IPS-NIHi7 (cell line): ENCODE measurements around the gene AFAP1.

Experiments used
- DNase-seq: peaks from one replicate; pipeline ENCODE4 v3.0.0; 2012; ENCODE audit warnings: mixed read lengths; ENCODE audit errors: extremely low spot score

AFAP1 gene

GRCh38 chr4:7841894-7842293 lies 97.8 kb downstream of the AFAP1 start:
- DNase-seq = no peak

- DNase-seq = no peak
Observed at GRCh38 chr4:7841071-7841470, 98.6 kb downstream of the AFAP1 start.

- no peak for DNase-seq
Observed at GRCh38 chr4:7839856-7840255, 99.8 kb downstream of the AFAP1 start.

DNA sequence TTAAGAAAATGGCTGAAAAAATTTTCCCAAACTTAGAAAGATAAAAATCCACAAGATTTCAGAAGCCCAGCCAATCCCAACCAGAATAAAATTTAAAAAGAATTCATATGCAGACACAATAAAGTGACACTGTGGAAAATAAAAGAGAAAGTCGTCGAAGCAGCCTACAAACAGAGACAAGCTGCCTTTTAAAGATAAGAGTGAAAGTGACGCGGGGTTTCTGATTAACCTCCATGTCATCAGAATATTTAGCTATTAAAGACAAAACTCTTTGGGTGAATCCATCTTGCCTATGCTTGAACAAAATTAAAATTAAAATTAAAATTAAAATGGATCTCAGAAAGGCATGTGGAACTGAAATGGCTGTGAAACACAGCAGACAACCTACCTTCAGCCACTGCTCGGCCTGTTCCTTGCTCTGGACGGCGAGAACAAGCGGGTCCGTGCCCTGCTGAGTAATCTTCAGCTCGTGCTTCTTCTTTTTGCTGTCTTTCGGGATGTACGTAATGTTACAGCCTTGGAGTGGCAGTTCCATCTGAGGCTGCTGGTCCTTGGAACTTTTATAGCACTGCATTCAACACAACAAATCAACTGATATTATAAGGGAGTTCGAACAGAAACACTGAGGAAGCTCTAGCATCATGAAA lies 101.4 kb downstream of the AFAP1 start:
- no peak for DNase-seq

DNA sequence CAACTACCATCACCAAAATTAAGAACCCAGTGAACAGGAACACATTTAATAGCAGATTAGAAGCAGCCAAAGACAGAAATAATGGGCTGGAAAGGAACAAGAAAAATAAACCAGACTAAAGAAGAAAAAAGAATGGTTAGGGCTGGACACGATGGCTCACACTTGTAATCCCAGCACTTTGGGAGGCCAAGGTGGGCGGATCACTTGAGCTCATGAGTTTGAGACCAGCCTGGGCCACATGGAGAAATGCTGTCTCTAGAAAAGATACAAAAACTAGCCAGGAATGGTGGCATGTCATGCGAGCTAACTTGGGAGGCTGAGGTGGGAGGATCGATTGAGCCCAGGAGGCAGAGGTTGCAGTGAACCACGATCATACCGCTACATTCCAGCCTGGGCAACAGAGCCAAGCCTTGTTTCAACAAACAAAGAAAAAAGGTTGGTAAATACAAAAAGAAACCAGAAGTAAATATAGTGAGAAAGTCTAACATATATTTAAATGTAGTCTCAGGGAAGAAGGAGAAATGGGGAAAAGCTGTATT lies 102.0 kb downstream of the AFAP1 start:
- no peak for DNase-seq

GRCh38 chr4:7831858-7832730 lies 107.6 kb downstream of the AFAP1 start:
- no peak for DNase-seq

GRCh38 chr4:7831330-7831729 lies 108.3 kb downstream of the AFAP1 start:
- DNase-seq = no peak

GRCh38 chr4:7830747-7831146 lies 108.9 kb downstream of the AFAP1 start:
- no peak for DNase-seq

DNA sequence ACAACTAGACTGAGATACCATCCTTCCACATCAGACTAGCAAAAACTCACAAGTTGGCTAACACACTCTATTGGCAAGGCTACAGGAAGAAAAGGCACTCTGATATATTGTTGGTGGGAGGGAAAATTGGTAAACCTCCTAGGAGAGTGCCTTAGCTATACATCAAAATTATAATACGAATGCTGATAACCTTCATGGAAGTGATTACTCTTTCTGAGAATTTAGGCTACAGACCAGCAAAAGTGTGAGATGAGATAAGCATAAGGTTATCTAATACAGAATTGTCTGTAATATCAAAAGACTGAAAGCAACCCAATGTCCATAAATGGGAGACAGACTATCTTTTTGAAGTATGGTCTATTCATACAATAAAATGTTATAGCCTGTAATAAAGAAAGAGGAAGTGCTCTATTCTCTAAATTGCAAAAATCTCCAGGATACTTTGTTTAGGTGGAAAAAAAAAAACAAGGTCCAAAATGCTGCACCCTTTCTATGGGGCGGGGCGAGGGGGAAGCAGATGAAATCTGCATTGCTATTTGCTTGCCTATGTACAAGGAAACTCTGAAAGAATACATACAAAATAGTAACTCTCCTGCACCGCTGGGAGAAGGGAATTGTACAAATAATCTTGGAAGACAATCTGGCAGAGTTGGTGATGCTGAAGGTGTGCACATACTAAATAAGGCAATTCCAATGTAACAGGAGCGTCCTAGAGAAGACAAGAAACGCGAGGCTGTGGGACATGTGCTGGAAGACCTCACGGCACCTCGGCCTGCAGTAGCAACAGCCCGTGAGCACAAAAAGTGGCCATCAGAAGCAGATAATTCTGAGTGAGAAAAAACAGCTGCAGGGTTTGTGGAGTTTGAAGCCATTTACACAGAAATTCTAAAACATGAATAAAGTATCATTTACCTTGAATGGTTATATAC lies 109.7 kb downstream of the AFAP1 start:
- no peak for DNase-seq

DNA sequence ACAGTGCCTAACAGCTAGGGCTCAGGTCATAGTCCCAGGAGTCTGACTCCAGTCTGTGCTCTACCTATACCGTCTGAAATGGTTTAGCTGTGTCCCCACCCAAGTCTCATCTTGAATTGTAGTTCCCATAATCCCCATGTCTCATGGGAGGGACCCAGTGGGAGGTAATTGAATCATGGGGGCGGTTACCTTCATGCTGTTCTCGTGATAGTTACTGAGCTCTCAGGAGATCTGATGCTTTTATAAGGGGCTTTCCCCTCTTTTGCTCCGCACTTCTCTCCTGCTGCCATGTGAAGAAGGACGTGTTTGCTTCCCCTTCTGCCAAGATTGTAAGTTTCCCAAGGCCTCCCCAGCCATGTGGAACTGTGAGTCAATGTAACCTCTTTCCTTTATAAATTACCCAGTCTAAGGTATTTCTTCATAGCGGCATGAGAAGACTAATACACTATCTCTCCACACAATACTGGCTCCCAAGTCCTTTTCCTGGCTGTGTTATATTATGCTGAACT lies 110.8 kb downstream of the AFAP1 start:
- DNase-seq = no peak

GRCh38 chr4:7828011-7828720 lies 111.5 kb downstream of the AFAP1 start:
- DNase-seq = no peak

GRCh38 chr4:7827566-7827965 lies 112.1 kb downstream of the AFAP1 start:
- no peak for DNase-seq

DNA sequence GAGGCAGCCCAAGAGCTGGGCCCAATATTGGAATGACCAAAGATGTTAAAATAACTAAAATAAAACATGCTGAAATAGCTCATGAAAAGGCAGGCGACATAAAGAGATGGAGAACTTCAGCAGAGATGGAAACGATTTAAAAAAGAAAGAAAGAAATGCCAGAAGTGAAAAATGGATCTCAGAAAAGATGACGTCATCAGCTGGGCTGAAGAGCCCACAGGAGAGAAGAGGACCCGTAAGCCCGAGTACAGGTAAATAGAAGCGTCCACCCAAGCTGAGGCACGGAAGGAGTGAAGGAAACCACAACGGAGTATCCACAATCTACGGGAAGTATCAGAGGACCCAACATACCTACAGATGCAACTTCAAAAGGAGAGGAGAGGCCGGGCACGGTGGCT lies 112.8 kb downstream of the AFAP1 start:
- no peak for DNase-seq

DNA sequence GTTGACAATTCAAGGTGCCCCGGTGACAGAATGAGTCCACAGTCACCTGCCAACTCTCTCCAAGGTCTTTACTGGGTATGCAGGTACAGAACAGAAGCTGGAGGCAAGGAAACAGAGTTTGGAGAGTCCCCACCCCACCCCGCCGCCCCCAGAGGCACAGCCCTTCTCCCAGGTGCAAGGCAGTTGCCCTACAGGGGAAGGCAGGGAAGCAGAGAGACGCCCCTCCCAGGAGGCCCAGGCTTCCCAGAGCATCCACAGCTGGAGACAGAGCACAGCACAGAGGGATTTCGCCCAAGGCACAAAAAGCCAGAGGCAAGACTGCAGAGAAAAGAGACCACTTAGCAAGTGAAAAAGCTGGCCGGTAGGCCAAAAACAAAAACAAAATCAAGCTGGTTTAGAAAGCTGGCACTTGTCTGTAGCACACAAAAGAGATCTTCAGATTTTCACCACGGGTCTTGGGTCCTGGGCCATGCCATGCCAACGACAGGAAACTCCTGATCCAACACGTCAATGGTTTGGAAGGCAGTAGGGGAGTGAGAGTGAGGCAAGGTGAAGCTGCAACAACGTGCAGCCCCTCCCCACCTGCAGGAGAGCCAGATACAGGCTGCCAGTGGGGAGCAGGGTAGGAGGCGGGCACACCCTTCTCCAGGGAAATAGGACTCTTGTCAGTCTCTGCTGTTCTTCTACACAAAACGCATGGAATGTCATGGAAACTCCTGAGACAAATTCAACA lies 113.3 kb downstream of the AFAP1 start:
- DNase-seq = no peak

GRCh38 chr4:7824218-7824617 lies 115.4 kb downstream of the AFAP1 start:
- no peak for DNase-seq

DNA sequence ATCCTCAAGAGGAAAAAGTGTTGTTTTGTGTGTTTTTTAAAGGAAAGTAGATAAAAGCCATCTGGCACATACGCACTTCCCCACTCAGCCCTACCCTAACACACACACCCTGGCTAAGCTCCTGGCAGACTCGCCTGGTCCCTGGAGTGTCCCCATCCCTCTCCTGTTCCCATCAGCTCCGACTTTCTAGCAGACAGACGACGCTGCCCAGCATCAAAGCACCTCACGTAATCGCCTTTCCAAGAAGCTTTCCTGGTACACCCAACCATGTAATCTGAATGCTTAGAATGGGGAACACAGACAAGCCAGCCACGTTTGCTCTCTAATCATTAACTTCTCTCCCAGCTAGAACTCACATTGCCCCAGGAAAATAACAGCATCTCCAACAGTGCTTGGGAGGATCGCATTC lies 116.2 kb downstream of the AFAP1 start:
- no peak for DNase-seq

DNA sequence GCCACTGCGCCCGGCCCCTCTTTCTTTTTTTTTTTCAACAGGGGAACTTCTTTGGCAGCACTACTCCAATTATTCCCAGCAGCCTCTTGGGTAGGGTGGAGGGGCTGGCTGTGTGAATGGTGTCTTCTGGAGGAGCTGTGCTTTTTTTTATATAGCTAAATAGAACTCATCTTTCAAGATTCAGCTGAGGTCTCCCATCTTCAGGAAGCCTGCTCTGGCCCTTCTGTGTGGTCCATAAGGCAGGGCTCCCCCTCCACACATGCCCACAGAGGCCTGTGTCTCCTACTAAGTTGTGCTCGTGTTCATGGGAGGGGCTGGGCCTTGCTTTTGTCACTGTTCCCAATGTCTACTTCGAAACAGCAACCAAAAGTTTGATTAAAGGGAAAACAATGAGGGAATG lies 116.8 kb downstream of the AFAP1 start:
- no peak for DNase-seq

DNA sequence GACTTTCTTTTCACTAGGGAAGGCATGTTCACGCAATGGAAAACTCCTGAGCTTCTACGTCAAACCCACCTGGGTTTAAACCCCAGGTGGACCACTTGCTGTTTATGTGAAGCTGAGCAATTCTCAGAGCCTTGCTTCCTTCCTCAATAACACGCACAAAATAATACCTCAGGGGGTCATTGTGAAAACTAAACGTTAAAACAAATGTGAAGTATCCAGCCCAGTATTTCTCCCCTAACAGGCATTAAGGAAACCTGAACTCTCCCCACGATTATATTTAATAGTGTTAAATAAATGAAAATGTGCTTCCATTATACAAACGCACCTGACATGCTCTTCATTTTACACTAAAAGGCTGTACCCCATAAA lies 117.5 kb downstream of the AFAP1 start:
- DNase-seq = no peak

GRCh38 chr4:7821245-7822136 lies 118.2 kb downstream of the AFAP1 start:
- DNase-seq = no peak
